Right atrium auricular region (tissue), 2 donors: ENCODE data around the gene MXRA8. TPM values are rescaled to one million over a fixed set of nuclear protein-coding genes. Genes with fewer than 3 reads are reported as not detected.

Source experiments
- DNase-seq: peaks from one replicate; pipeline ENCODE4 v3.0.0-alpha.2; 2019; ENCODE audit warnings: low spot score
- H3K27ac ChIP-seq, 2 donors: fragments of 200-600 bp; sonication (generic); 1 replicate in 1 of 2; 2 replicates in 1 of 2; pipeline ENCODE4 v1.5.1; 2016 to 2019
- H3K27me3 ChIP-seq, 2 donors: fragments of 200-600 bp; sonication (generic); one replicate each; pipeline versions ENCODE4 v1.5.1 to v1.6.0; 2017 to 2019
- H3K36me3 ChIP-seq: fragments of 200-600 bp; sonication (generic); one replicate; pipeline ENCODE4 v1.5.1; 2016
- H3K4me1 ChIP-seq, 2 donors: fragments of 200-600 bp; sonication (generic); one replicate each; pipeline versions ENCODE4 v1.5.1 to v1.6.0; 2017 to 2019
- H3K4me3 ChIP-seq, 2 donors: fragments of 200-600 bp; sonication (generic); 1 replicate in 1 of 2; 2 replicates in 1 of 2; pipeline ENCODE4 v1.5.1; 2017 to 2019; ENCODE audit warnings: mild to moderate bottlenecking in 1 of 2, moderate library complexity in 1 of 2
- H3K9me3 ChIP-seq, 2 donors: fragments of 200-600 bp; sonication (generic); one replicate each; pipeline ENCODE4 v1.5.1; 2019
- CTCF ChIP-seq, 2 donors: fragments of 200-600 bp; sonication (generic); IDR thresholded peaks; one replicate each; pipeline ENCODE4 v1.5.1; 2019; ENCODE audit warnings: antibody characterized with exemption in 2 of 2
- total RNA-seq, 2 donors: library from RNA; depleted of rRNA; stranded (reverse); fragments of >200 nt; gene quantifications; one replicate each; pipeline ENCODE4 v1.1.0, GENCODE V29; 2016

Gene MXRA8
- total RNA-seq, 2 donors from 2014 or later, result 53.4 to 58.6 TPM

GRCh38 chr1:1394116-1394515 is 35.8 kb upstream of the MXRA8 start:
- no peaks in the 10 kb centered on the region for H3K27me3 ChIP-seq
- no peak overlapping the region for H3K4me3 ChIP-seq
- peaks cover 0 to 22% of the 10 kb centered on the region in 2 donors for H3K4me1 ChIP-seq
- no peaks in the 10 kb centered on the region for H3K9me3 ChIP-seq
- peaks cover 82% of the 10 kb centered on the region for H3K36me3 ChIP-seq
- TF ChIP-seq CTCF (IDR thresholded peaks at IDR 0.05), result no peak
- DNase-seq, result no peak
- no peak overlapping the region for H3K27ac ChIP-seq

- Histone ChIP-seq H3K27me3 (no peaks in the 10 kb centered on the region), H3K4me3 (no peak overlapping the region), H3K4me1 (peaks cover 0 to 19% of the 10 kb centered on the region in 2 donors), H3K27ac (no peak overlapping the region), H3K9me3 (no peaks in the 10 kb centered on the region), H3K36me3 (peaks cover 89% of the 10 kb centered on the region)
- no peak for DNase-seq
- no peak for TF ChIP-seq CTCF (IDR thresholded peaks at IDR 0.05)
Observed at GRCh38 chr1:1393428-1393827, 35.1 kb upstream of the MXRA8 start.

GRCh38 chr1:1393014-1393413 is 34.7 kb upstream of the MXRA8 start:
- Histone ChIP-seq H3K36me3 (peaks cover 93% of the 10 kb centered on the region), H3K27ac (no peak overlapping the region), H3K4me3 (no peak overlapping the region), H3K4me1 (peaks cover 0 to 15% of the 10 kb centered on the region in 2 donors), H3K9me3 (no peaks in the 10 kb centered on the region), H3K27me3 (no peaks in the 10 kb centered on the region)
- DNase-seq, result no peak
- no peak for TF ChIP-seq CTCF (IDR thresholded peaks at IDR 0.05)

- Histone ChIP-seq H3K4me1 (peaks cover 0 to 6% of the 10 kb centered on the region in 2 donors), H3K4me3 (no peak overlapping the region), H3K9me3 (no peaks in the 10 kb centered on the region), H3K27me3 (no peaks in the 10 kb centered on the region), H3K36me3 (peaks cover 97% of the 10 kb centered on the region), H3K27ac (no peak overlapping the region)
- no peak for TF ChIP-seq CTCF (IDR thresholded peaks at IDR 0.05)
- DNase-seq, result no peak
Observed at GRCh38 chr1:1391225-1391624, 32.9 kb upstream of the MXRA8 start.

GRCh38 chr1:1390675-1391074 is 32.3 kb upstream of the MXRA8 start:
- Histone ChIP-seq H3K9me3 (no peaks in the 10 kb centered on the region), H3K4me3 (no peak overlapping the region), H3K36me3 (peaks cover 98% of the 10 kb centered on the region), H3K4me1 (peaks cover 0 to 6% of the 10 kb centered on the region in 2 donors), H3K27me3 (no peaks in the 10 kb centered on the region), H3K27ac (no peak overlapping the region)
- no peak for TF ChIP-seq CTCF (IDR thresholded peaks at IDR 0.05)
- DNase-seq, result no peak

GRCh38 chr1:1388078-1388472 is 29.7 kb upstream of the MXRA8 start:
- H3K4me3 ChIP-seq, result no peak overlapping the region
- no peak for TF ChIP-seq CTCF (IDR thresholded peaks at IDR 0.05)
- peaks cover 0 to 6% of the 10 kb centered on the region in 2 donors for H3K4me1 ChIP-seq
- H3K27ac ChIP-seq, result no peak overlapping the region
- no peaks in the 10 kb centered on the region for H3K27me3 ChIP-seq
- DNase-seq, result no peak
- H3K36me3 ChIP-seq, result peaks cover 78% of the 10 kb centered on the region
- H3K9me3 ChIP-seq, result no peaks in the 10 kb centered on the region
